ENCODE results near the gene RAB33B.

GRCh38 chr4:139522457-139522856 lies 68.5 kb downstream of the RAB33B start:
- TF ChIP-seq CTCF (IDR thresholded peaks at IDR 0.05; ENCODE audit: insufficient read depth, low read length, poor library complexity, severe bottlenecking) (no peak), EZH2phosphoT487 (conservative IDR thresholded peaks at IDR 0.05; ENCODE audit: low read length) (no peak)
